OCI-LY1 (cell line): ENCODE results near the gene DOK4.

Source experiments
- H2AFZ ChIP-seq: fragments of 200-600 bp; sonication (generic), shearing (Covaris generic); 2 replicates; pipeline ENCODE4 v1.6.0; 2014; ENCODE audit warnings: antibody characterized with exemption, mild to moderate bottlenecking, low read length
- H3F3A ChIP-seq: fragments of 200-600 bp; sonication (generic), shearing (Covaris generic); 2 replicates; pipeline ENCODE4 v1.6.0; 2014; ENCODE audit warnings: mild to moderate bottlenecking, antibody characterized with exemption, low read length, moderate library complexity; ENCODE audit not compliant: insufficient read depth
- H3K27ac ChIP-seq: fragments of 200-600 bp; sonication (generic); 2 replicates; pipeline ENCODE4 v1.5.1; 2014; ENCODE audit warnings: low read length, mixed run types, mild to moderate bottlenecking, low read depth; ENCODE audit not compliant: poor library complexity, severe bottlenecking
- H3K27me3 ChIP-seq: fragments of 200-600 bp; sonication (generic); 2 replicates; pipeline ENCODE4 v1.6.0; 2014; ENCODE audit warnings: antibody characterized with exemption, mild to moderate bottlenecking, low read length, moderate library complexity; ENCODE audit not compliant: insufficient read depth
- H3K36me3 ChIP-seq: fragments of 200-600 bp; sonication (generic); 2 replicates; pipeline ENCODE4 v1.6.1; 2014; ENCODE audit warnings: mild to moderate bottlenecking, antibody characterized with exemption, low read length, moderate library complexity, mixed read lengths; ENCODE audit not compliant: insufficient read depth
- H3K4me1 ChIP-seq: fragments of 200-600 bp; sonication (generic); 2 replicates; pipeline ENCODE4 v1.5.1; 2014; ENCODE audit warnings: mild to moderate bottlenecking, low read length, moderate library complexity; ENCODE audit not compliant: insufficient read depth, severe bottlenecking
- H3K4me2 ChIP-seq: fragments of 200-600 bp; sonication (generic), shearing (Covaris generic); 2 replicates; pipeline ENCODE4 v1.6.1; 2014; ENCODE audit warnings: low read length
- H3K4me3 ChIP-seq: fragments of 200-600 bp; sonication (generic); 2 replicates; pipeline ENCODE4 v1.5.1; 2014; ENCODE audit warnings: low read length, low read depth, mild to moderate bottlenecking, mixed read lengths; ENCODE audit not compliant: poor library complexity, severe bottlenecking
- H3K79me2 ChIP-seq: fragments of 200-600 bp; shearing (Covaris generic); 2 replicates; pipeline ENCODE4 v1.6.1; 2016; ENCODE audit warnings: mixed run types, low read length, mixed read lengths; ENCODE audit not compliant: insufficient read depth
- H3K9ac ChIP-seq: fragments of 200-600 bp; sonication (generic), shearing (Covaris generic); 2 replicates; pipeline ENCODE4 v1.6.1; 2014; ENCODE audit warnings: mild to moderate bottlenecking, low read length, mixed read lengths
- H3K9me2 ChIP-seq: fragments of 200-600 bp; sonication (generic), shearing (Covaris generic); 2 replicates; pipeline ENCODE4 v1.6.1; 2014; ENCODE audit warnings: low read depth, mild to moderate bottlenecking, low read length, mixed read lengths
- H3K9me3 ChIP-seq: fragments of 200-600 bp; shearing (Covaris generic); 2 replicates; pipeline ENCODE4 v1.6.1; 2014; ENCODE audit warnings: low read length, mixed read lengths
- H4K20me1 ChIP-seq: fragments of 200-600 bp; sonication (generic), shearing (Covaris generic); 2 replicates; pipeline ENCODE4 v1.6.0; 2016; ENCODE audit warnings: mild to moderate bottlenecking, low read length; ENCODE audit not compliant: insufficient read depth
- CTCF ChIP-seq: fragments of 200-600 bp; sonication (generic), shearing (Covaris generic); IDR thresholded peaks from 2 replicates; pipeline ENCODE4 v1.5.1; 2017; ENCODE audit warnings: mild to moderate bottlenecking, antibody characterized with exemption, low read length, moderate library complexity, mixed read lengths
- EZH2 ChIP-seq: fragments of 200-600 bp; sonication (generic), shearing (Covaris generic); IDR thresholded peaks from 2 replicates; pipeline ENCODE4 v1.8.0; 2017; ENCODE audit warnings: borderline replicate concordance, mixed run types, mild to moderate bottlenecking, antibody characterized with exemption, low read length, moderate library complexity, mixed read lengths

DOK4 gene

GRCh38 chr16:57486858-57487834, 853 bp upstream of the DOK4 start:
- peaks cover 6% of the 10 kb centered on the region for H3K27me3 ChIP-seq
- no peak for TF ChIP-seq EZH2
- no peak for TF ChIP-seq CTCF
- no peaks in the 10 kb centered on the region for H3K9me3 ChIP-seq
- H3K36me3 ChIP-seq = no peaks in the 10 kb centered on the region
- H3K4me1 ChIP-seq = peaks cover 5% of the 10 kb centered on the region
- no peaks in the 10 kb centered on the region for H3K9me2 ChIP-seq
- no peaks in the 10 kb centered on the region for H3F3A ChIP-seq
- no peaks in the 10 kb centered on the region for H3K79me2 ChIP-seq
- no peaks in the 10 kb centered on the region for H4K20me1 ChIP-seq
- H3K4me2 ChIP-seq = no peak overlapping the region
- no peak overlapping the region for H3K27ac ChIP-seq
- no peak overlapping the region for H3K9ac ChIP-seq
- H3K4me3 ChIP-seq = no peak overlapping the region
- H2AFZ ChIP-seq = no peak overlapping the region

- peak overlapping the region; percentile 51 for H3K4me3 ChIP-seq
- no peaks in the 10 kb centered on the region for H3K9me2 ChIP-seq
- peak overlapping the region; percentile 68; the same call in 1 of the 2 replicates for H3K4me2 ChIP-seq
- no peak overlapping the region for H3K9ac ChIP-seq
- no peak for TF ChIP-seq CTCF
- TF ChIP-seq EZH2 = no peak
- H3K4me1 ChIP-seq = peaks cover 5% of the 10 kb centered on the region
- peaks cover 6% of the 10 kb centered on the region for H3K27me3 ChIP-seq
- no peak overlapping the region for H3K27ac ChIP-seq
- H3F3A ChIP-seq = no peaks in the 10 kb centered on the region
- H3K9me3 ChIP-seq = no peaks in the 10 kb centered on the region
- no peaks in the 10 kb centered on the region for H3K36me3 ChIP-seq
- no peaks in the 10 kb centered on the region for H3K79me2 ChIP-seq
- H2AFZ ChIP-seq = no peak overlapping the region
- no peaks in the 10 kb centered on the region for H4K20me1 ChIP-seq
Observed at GRCh38 chr16:57485091-57485915, 990 bp downstream of the DOK4 start.

GRCh38 chr16:57484515-57485005, 1.7 kb downstream of the DOK4 start:
- Histone ChIP-seq H3F3A (no peaks in the 10 kb centered on the region), H2AFZ (no peak overlapping the region), H4K20me1 (no peaks in the 10 kb centered on the region), H3K4me3 (no peak overlapping the region), H3K79me2 (no peaks in the 10 kb centered on the region), H3K9me3 (no peaks in the 10 kb centered on the region), H3K36me3 (no peaks in the 10 kb centered on the region), H3K4me2 (no peak overlapping the region), H3K27ac (no peak overlapping the region), H3K27me3 (peaks cover 6% of the 10 kb centered on the region), H3K4me1 (peaks cover 5% of the 10 kb centered on the region), H3K9me2 (no peaks in the 10 kb centered on the region), H3K9ac (no peak overlapping the region)
- TF ChIP-seq CTCF = no peak
- no peak for TF ChIP-seq EZH2
